HepG2 (cell line): ENCODE results near the gene MAPK13. TPM values are rescaled to one million over a fixed set of nuclear protein-coding genes. Genes with fewer than 3 reads are reported as not detected.

ENCODE experiments used
- KIAA2018 ChIP-seq: sonication (generic); formaldehyde crosslinking; IDR thresholded peaks from 2 replicates; pipeline ENCODE4 v1.5.0; 2020; ENCODE audit warnings: mild to moderate bottlenecking, missing genetic modification reagents, borderline replicate concordance
- PHB2 ChIP-seq: fragments of 450-650 bp; IDR thresholded peaks from 2 replicates; pipeline ENCODE4 v1.6.1; 2018; ENCODE audit not compliant: partially characterized antibody
- RAD51 ChIP-seq: fragments of 450-650 bp; IDR thresholded peaks from 2 replicates; pipeline ENCODE4 v1.6.1; 2016; ENCODE audit warnings: borderline replicate concordance
- SMYD3 ChIP-seq: sonication (generic); formaldehyde crosslinking; IDR thresholded peaks from 2 replicates; pipeline ENCODE4 v1.8.1; 2023; ENCODE audit warnings: mild to moderate bottlenecking, missing genetic modification reagents
- SRY ChIP-seq: sonication (generic); formaldehyde crosslinking; IDR thresholded peaks from 2 replicates; pipeline ENCODE4 v1.8.0; 2022; ENCODE audit warnings: mild to moderate bottlenecking, missing genetic modification reagents
- ZBTB1 ChIP-seq: sonication (generic); formaldehyde crosslinking; IDR thresholded peaks from 2 replicates; pipeline ENCODE4 v1.4.0; 2020; ENCODE audit warnings: missing genetic modification reagents, borderline replicate concordance
- ZNF205 ChIP-seq: IDR thresholded peaks from 2 replicates; pipeline ENCODE4 v1.6.1; 2018; ENCODE audit warnings: missing biosample characterization, missing genetic modification reagents
- ZNF232 ChIP-seq: sonication (generic); formaldehyde crosslinking; IDR thresholded peaks from 2 replicates; pipeline ENCODE4 v1.4.0; 2020; ENCODE audit warnings: missing genetic modification reagents, borderline replicate concordance
- ZNF513 ChIP-seq: sonication (generic); formaldehyde crosslinking; conservative IDR thresholded peaks from 2 replicates; pipeline ENCODE4 v1.5.0; 2020; ENCODE audit warnings: missing genetic modification reagents
- ZNF646 ChIP-seq: sonication (generic); formaldehyde crosslinking; IDR thresholded peaks from 2 replicates; pipeline ENCODE4 v1.9.0; 2021; ENCODE audit warnings: mild to moderate bottlenecking, missing genetic modification reagents
- ZNF768 ChIP-seq: sonication (generic); formaldehyde crosslinking; IDR thresholded peaks from 2 replicates; pipeline ENCODE4 v1.4.0; 2020; ENCODE audit warnings: missing genetic modification reagents
- ZSCAN29 ChIP-seq: sonication (generic); formaldehyde crosslinking; conservative IDR thresholded peaks from 2 replicates; pipeline ENCODE4 v1.4.0; 2020; ENCODE audit warnings: mild to moderate bottlenecking, missing genetic modification reagents
- polyA plus RNA-seq, 8 experiments: library from polyadenylated mRNA; depleted of rRNA in 3 of 8; stranded (reverse) in 7 of 8; unstranded in 1 of 8; fragments of >200 nt; fragmentation: Illumina TruSeq in 4 of 8; extraction: Trizol in 4 of 8; gene quantifications; 2 replicates each; pipeline versions ENCODE4 v1.2.1 to v1.2.3, GENCODE V29; 2011 to 2016; ENCODE audit warnings: low read depth in 4 of 8, missing spikeins in 1 of 8, mixed read lengths in 1 of 8; ENCODE audit not compliant: insufficient read depth in 1 of 8
- total RNA-seq, 5 experiments: library from RNA; depleted of rRNA; stranded (reverse); fragments of >200 nt; fragmentation: Illumina TruSeq; extraction: Trizol; gene quantifications; 2 replicates each; pipeline ENCODE4 v1.2.3, GENCODE V29; 2016; ENCODE audit warnings: low read depth in 1 of 5
- TF ChIP-seq, protein P1 (sequence below): IDR thresholded peaks from 2 replicates; pipeline ENCODE4 v1.6.1; 2012; ENCODE audit warnings: inconsistent platforms

Gene MAPK13
- total and polyA plus RNA-seq, 2 of the 13 experiments (the other 11 are each of a cell fraction or from before 2014, with no cell fraction given): 12.7 to 43.4 TPM

DNA sequence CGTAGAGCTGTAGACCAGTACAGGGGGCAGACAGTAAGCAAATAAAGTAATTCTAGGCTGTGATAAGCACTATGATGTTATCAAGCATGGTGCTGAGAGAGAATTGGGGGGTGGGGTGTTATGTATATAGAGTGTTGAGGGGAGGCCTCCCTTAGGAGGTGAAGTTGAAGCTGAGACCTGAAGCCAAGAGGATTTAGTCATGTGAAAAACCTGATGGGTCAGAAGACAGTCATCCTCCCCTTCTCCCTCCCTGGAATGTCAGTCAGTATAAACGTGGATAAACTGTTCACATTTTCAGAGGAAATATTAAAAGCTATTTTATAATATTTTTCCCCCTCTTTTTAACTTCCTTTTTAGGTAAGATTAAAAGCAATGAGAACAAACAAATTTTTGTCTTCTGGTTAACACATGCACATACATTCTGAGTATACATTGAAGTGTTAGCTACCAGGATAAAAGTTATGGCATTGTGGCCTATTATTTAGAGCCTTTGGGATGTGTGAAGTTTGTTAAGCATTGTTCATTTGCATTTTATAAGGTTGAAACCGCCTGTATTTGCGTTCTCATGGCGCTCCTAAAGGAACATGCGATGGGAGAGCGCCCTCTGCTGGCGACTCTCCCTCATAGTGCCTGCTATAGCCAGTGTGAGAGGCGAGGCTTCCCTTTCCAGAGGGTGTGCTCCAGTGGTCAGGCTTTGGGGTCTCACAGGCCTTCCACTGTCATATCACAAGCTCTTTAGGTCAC lies 35.4 kb upstream of the MAPK13 start (continued):
- TF ChIP-seq ZNF646: no peak
- no peak for TF ChIP-seq ZNF768 (CRISPR knock-in tag)
- TF ChIP-seq ZNF205 (CRISPR knock-in tag): peak; percentile 32; the same call in 1 of the 2 replicates
- TF ChIP-seq KIAA2018 (CRISPR knock-in tag): no peak
- TF ChIP-seq ZNF513 (CRISPR knock-in tag): no peak
- TF ChIP-seq PHB2: no peak
- no peak for TF ChIP-seq ZSCAN29 (CRISPR knock-in tag)
- no peak for TF ChIP-seq SMYD3
- TF ChIP-seq ZBTB1: no peak
- no peak for TF ChIP-seq RAD51
- no peak for TF ChIP-seq SRY (CRISPR knock-in tag)
- TF ChIP-seq, protein P1, sequence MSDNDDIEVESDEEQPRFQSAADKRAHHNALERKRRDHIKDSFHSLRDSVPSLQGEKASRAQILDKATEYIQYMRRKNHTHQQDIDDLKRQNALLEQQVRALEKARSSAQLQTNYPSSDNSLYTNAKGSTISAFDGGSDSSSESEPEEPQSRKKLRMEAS: peak; percentile 67; the same call in 1 of the 2 replicates
- no peak for TF ChIP-seq ZNF232 (CRISPR knock-in tag)
